ENCODE measurements around the gene NOP10. TPM values are rescaled to one million over a fixed set of nuclear protein-coding genes. Genes with fewer than 3 reads are reported as not detected.
"Not testable (repeated sequence)": the region's sequence is repeated elsewhere in the genome, so short reads cannot be mapped to it uniquely, and the experiment has no call there.

Gene NOP10
- total RNA-seq, 1 experiment from 2014 or later = 392 TPM

GRCh38 chr15:34362047-34362773, 19.3 kb upstream of the NOP10 start:
- in situ Hi-C loops (cut with HindIII; ENCODE audit: low pct_unique_long_range_greater_than_20kb, low sequenced_read_pairs) = no loop called here
- DNase-seq (ENCODE audit: low read depth, low spot score) = no peak

- in situ Hi-C loops (cut with HindIII; ENCODE audit: low pct_unique_long_range_greater_than_20kb, low sequenced_read_pairs) = no loop called here
- DNase-seq (ENCODE audit: low read depth, low spot score) = no peak
Observed at GRCh38 chr15:34361278-34361677, 18.3 kb upstream of the NOP10 start.

GRCh38 chr15:34360298-34360697, 17.4 kb upstream of the NOP10 start:
- no peak for DNase-seq (ENCODE audit: low read depth, low spot score)
- in situ Hi-C loops (cut with HindIII; ENCODE audit: low pct_unique_long_range_greater_than_20kb, low sequenced_read_pairs) = no loop called here

- no peak for DNase-seq (ENCODE audit: low read depth, low spot score)
- in situ Hi-C loops (cut with HindIII; ENCODE audit: low pct_unique_long_range_greater_than_20kb, low sequenced_read_pairs) = no loop called here
Observed at GRCh38 chr15:34359416-34359815, 16.5 kb upstream of the NOP10 start.

- no peak for DNase-seq (ENCODE audit: low read depth, low spot score)
- in situ Hi-C loops (cut with HindIII; ENCODE audit: low pct_unique_long_range_greater_than_20kb, low sequenced_read_pairs) = no loop called here
Observed at GRCh38 chr15:34358948-34359347, 16.0 kb upstream of the NOP10 start.

GRCh38 chr15:34358367-34358766, 15.4 kb upstream of the NOP10 start:
- in situ Hi-C loops (cut with HindIII; ENCODE audit: low pct_unique_long_range_greater_than_20kb, low sequenced_read_pairs) = no loop called here
- peak; percentile 53 for DNase-seq (ENCODE audit: low read depth, low spot score)

- no peak for DNase-seq (ENCODE audit: low read depth, low spot score)
- in situ Hi-C loops (cut with HindIII; ENCODE audit: low pct_unique_long_range_greater_than_20kb, low sequenced_read_pairs) = no loop called here
Observed at GRCh38 chr15:34357653-34358052, 14.7 kb upstream of the NOP10 start.

GRCh38 chr15:34355241-34355640, 12.3 kb upstream of the NOP10 start:
- in situ Hi-C loops (cut with HindIII; ENCODE audit: low pct_unique_long_range_greater_than_20kb, low sequenced_read_pairs) = no loop called here
- DNase-seq (ENCODE audit: low read depth, low spot score) = no peak

GRCh38 chr15:34354286-34354685, 11.3 kb upstream of the NOP10 start:
- DNase-seq (ENCODE audit: low read depth, low spot score) = no peak
- in situ Hi-C loops (cut with HindIII; ENCODE audit: low pct_unique_long_range_greater_than_20kb, low sequenced_read_pairs) = no loop called here

- no peak for DNase-seq (ENCODE audit: low read depth, low spot score)
- in situ Hi-C loops (cut with HindIII; ENCODE audit: low pct_unique_long_range_greater_than_20kb, low sequenced_read_pairs) = no loop called here
Observed at GRCh38 chr15:34353627-34354026, 10.7 kb upstream of the NOP10 start.

GRCh38 chr15:34352996-34353395, 10.1 kb upstream of the NOP10 start:
- DNase-seq (ENCODE audit: low read depth, low spot score); in situ Hi-C loops (cut with HindIII; ENCODE audit: low pct_unique_long_range_greater_than_20kb, low sequenced_read_pairs): not testable (repeated sequence)

GRCh38 chr15:34349769-34350168, 6.8 kb upstream of the NOP10 start:
- in situ Hi-C loops (cut with HindIII; ENCODE audit: low pct_unique_long_range_greater_than_20kb, low sequenced_read_pairs) = no loop called here
- DNase-seq (ENCODE audit: low read depth, low spot score) = no peak

GRCh38 chr15:34348735-34349300, 5.9 kb upstream of the NOP10 start:
- in situ Hi-C loops (cut with HindIII; ENCODE audit: low pct_unique_long_range_greater_than_20kb, low sequenced_read_pairs) = no loop called here
- no peak for DNase-seq (ENCODE audit: low read depth, low spot score)

- in situ Hi-C loops (cut with HindIII; ENCODE audit: low pct_unique_long_range_greater_than_20kb, low sequenced_read_pairs) = no loop called here
- DNase-seq (ENCODE audit: low read depth, low spot score) = no peak
Observed at GRCh38 chr15:34347951-34348638, 5.2 kb upstream of the NOP10 start.

- in situ Hi-C loops (cut with HindIII; ENCODE audit: low pct_unique_long_range_greater_than_20kb, low sequenced_read_pairs) = not testable (repeated sequence)
- DNase-seq (ENCODE audit: low read depth, low spot score) = peak; percentile 32
Observed at GRCh38 chr15:34342213-34342736, 661 bp downstream of the NOP10 start.

- in situ Hi-C loops (cut with HindIII; ENCODE audit: low pct_unique_long_range_greater_than_20kb, low sequenced_read_pairs) = no loop called here
Observed at GRCh38 chr15:34341381-34342212, 1.3 kb downstream of the NOP10 start.

GRCh38 chr15:34339946-34340345, 3.0 kb downstream of the NOP10 start:
- in situ Hi-C loops (cut with HindIII; ENCODE audit: low pct_unique_long_range_greater_than_20kb, low sequenced_read_pairs) = no loop called here
- no peak for DNase-seq (ENCODE audit: low read depth, low spot score)

More at GRCh38 chr15:34341381-34342212, 1.3 kb downstream of the NOP10 start:
- DNase-seq (ENCODE audit: low read depth, low spot score) = no peak

- DNase-seq (ENCODE audit: low read depth, low spot score) = no peak
- in situ Hi-C loops (cut with HindIII; ENCODE audit: low pct_unique_long_range_greater_than_20kb, low sequenced_read_pairs) = no loop called here
Observed at GRCh38 chr15:34338347-34338746, 4.6 kb downstream of the NOP10 start.
